ENCODE data around the gene PIH1D1. TPM values are rescaled to one million over a fixed set of nuclear protein-coding genes. Genes with fewer than 3 reads are reported as not detected.
A peak's percentile ranks its signal among the peaks of the same experiment; 100 is the strongest.

The PIH1D1 gene
- total RNA-seq, 2 donors from 2014 or later = 147 to 150 TPM

DNA sequence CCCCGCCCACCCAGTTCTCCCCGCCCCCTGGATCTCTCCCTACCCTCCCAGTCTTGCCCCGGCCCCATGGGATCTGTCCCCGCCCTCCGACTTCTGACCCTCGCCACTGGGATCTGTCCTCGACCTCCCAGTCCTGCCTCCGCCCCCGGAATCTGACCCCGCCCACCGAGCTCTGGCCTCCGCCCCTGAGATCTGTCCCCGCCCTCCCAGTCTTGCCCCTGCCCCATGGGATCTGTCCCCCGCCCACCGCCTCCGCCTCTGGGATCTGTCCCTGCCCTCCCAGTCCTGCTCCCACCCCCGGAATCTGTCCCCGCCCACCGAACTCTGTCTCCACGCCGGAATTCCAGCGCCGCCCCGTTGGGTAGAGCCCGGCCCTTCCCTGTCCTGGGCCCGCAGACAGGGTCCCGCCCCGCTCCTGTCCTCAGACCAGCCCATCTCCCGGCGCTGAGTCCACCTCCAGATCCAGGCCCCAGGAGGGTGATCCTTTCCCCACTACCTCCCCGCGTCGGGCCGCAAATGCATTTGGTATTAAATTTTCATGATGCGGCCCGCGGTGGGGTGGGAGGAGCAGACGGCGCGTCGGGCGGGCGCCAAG lies 8.7 kb downstream of the PIH1D1 start:
- Mint-ChIP-seq H3K36me3 (ENCODE audit: low read depth) (peaks cover 13% of the 10 kb centered on the region), H3K27ac (peak overlapping the region; percentile 91), H3K4me1 (peaks cover 35% of the 10 kb centered on the region), H3K27me3 (peaks cover 44% of the 10 kb centered on the region), H3K4me3 (peak overlapping the region; percentile 85)
- DNase-seq = peak; percentile 32 to 50 (median 47)
- ATAC-seq = peak; percentile 28
- H3K9me3 ChIP-seq (ENCODE audit: control insufficient read depth, low read length, poor library complexity, severe bottlenecking) = no peaks in the 10 kb centered on the region

DNA sequence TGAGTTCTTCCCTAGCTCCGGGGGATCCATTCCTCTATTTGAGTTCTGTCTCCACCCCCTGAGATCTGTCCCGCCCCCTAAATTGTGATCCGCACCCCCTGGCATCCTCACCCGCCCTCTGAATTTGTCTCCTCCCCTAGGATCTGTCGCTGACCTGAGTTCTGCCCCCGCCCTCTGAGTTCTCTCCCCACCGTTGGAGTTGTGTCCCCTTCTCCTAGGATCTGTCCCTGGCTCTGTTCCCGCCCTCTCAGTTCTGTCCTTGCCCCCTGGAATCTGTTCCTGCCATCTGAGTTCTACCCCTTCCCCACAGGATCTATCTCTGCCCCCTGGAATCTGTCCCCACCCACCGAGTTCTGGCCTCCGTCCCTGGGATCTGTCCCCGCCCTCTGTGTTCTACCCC lies 9.3 kb downstream of the PIH1D1 start:
- Mint-ChIP-seq H3K4me1 (peaks cover 39% of the 10 kb centered on the region), H3K27me3 (peaks cover 50% of the 10 kb centered on the region), H3K36me3 (ENCODE audit: low read depth) (peaks cover 14% of the 10 kb centered on the region), H3K27ac (no peak overlapping the region), H3K4me3 (peak overlapping the region; percentile 85)
- no peak for ATAC-seq
- DNase-seq = no peak
- no peaks in the 10 kb centered on the region for H3K9me3 ChIP-seq (ENCODE audit: control insufficient read depth, low read length, poor library complexity, severe bottlenecking)

DNA sequence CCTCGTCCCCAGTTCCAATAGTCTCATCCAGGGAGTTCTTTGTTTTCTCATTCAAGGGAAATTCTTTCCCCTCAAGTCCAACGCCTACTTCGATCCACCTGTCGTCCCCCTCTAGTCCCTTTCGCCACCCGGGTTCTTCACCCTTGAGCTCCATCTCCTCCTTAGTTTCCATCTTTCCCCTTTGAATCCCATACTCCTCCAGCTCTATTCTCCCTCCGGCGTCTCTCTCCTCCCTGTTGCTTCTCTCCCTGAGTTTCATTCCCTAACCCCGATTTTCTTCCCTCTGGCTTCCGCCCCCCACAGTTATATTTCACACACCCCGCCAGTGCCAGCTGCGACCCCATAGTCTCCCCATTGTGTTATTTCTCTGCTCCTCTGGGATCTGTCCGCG lies 9.7 kb downstream of the PIH1D1 start:
- H3K9me3 ChIP-seq (ENCODE audit: control insufficient read depth, low read length, poor library complexity, severe bottlenecking) = no peaks in the 10 kb centered on the region
- H3K36me3 Mint-ChIP-seq (ENCODE audit: low read depth) = peaks cover 14% of the 10 kb centered on the region
- no peak for DNase-seq
- H3K4me3 Mint-ChIP-seq = peak overlapping the region; percentile 85
- no peak overlapping the region for H3K27ac Mint-ChIP-seq
- H3K27me3 Mint-ChIP-seq = peaks cover 54% of the 10 kb centered on the region
- H3K4me1 Mint-ChIP-seq = peaks cover 41% of the 10 kb centered on the region
- no peak for ATAC-seq

DNA sequence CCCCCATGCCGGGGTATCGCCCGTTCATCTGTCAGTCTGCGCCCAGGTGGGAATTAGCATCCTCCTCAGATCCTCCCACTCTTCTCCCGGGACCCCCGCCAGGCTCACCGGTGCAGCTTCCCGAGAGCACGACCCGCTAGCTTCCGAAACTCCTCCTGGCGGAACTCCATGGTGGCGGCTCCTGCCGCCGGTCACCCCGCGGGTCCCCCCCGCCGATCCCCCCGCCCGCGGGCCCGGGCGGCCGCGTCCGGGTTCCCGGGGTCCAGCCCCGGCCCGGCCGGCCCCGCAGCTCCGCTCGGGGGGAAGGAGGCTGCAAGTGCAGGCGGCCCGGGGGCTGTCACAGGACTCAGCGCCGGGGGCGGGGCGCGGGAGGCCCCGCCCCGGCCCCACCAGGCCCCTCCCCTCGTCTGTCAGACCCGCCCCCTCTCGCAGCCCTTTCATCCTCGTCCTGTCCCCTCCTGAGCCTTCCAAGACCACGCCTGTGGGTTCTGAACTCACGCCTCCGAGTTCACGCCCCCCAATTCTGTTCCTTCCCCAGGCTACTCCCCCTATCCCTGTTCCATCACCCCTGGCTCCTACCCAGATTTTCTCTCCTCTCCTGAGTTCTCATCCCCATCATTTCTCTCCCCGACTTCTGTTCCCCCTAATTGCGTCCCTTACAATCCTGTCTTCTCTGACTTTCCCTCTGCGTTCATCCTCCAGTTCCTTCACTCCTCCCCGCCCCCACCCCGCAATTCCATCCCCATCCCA lies 10.2 kb downstream of the PIH1D1 start, which contains the start of gene SLC17A7:
Gene SLC17A7, minus strand, starts transcription at position 318 of the 750 bp plus-strand sequence. Its CDS starts 148 bp downstream, at position 170.
- H3K27ac Mint-ChIP-seq = no peak within 1 kb of the TSS
- no peaks in the 10 kb centered on the region for H3K9me3 ChIP-seq (ENCODE audit: control insufficient read depth, low read length, poor library complexity, severe bottlenecking)
- peaks cover 59% of the 10 kb centered on the region for H3K27me3 Mint-ChIP-seq
- DNase-seq (peak in 2 of 3 donors; percentile 55 to 58), ATAC-seq (no peak)
- peak within 1 kb of the TSS; percentile 85 for H3K4me3 Mint-ChIP-seq
- H3K36me3 Mint-ChIP-seq (ENCODE audit: low read depth) = peaks cover 14% of the 10 kb centered on the region
- H3K4me1 Mint-ChIP-seq = peaks cover 42% of the 10 kb centered on the region

DNA sequence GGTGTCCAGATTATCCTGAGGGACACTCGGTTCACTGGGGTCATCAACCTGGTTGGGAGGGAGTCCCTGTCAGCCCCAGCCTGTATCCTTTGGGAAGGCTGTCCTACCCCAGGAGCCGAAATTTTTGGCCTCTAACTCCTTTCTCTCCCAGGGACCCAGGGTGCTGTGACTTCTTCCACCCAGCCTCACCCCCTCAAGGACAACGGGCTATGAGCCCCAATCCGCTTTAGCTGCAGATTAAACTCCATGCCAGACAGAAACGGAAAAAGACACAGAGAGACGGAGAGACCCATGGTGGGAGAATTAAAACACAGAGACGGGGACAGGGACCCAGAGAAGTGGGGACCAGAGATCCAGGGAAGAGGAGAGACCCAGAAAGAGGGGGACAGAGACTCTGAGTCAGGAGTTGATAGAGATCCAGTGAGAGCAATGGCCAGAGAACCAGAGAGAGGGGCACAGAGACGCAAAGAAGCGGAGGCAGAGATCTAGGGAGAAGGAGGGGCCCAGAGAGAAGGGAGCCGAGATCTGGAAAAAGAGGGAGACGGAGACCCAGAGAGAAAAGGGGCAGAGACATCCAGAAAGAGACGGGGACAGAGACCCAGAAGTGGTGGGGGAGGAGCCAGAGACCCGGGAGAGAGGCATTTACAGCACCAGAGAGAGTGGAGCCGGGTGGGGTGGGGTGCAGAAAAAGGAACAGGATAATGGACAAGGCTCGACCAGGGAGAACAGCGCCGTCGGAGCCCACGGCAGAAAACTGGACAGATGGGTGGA lies 11.0 kb downstream of the PIH1D1 start:
- peaks cover 67% of the 10 kb centered on the region for H3K27me3 Mint-ChIP-seq
- no peak overlapping the region for H3K27ac Mint-ChIP-seq
- peaks cover 14% of the 10 kb centered on the region for H3K36me3 Mint-ChIP-seq (ENCODE audit: low read depth)
- peaks cover 43% of the 10 kb centered on the region for H3K4me1 Mint-ChIP-seq
- H3K9me3 ChIP-seq (ENCODE audit: control insufficient read depth, low read length, poor library complexity, severe bottlenecking) = no peaks in the 10 kb centered on the region
- ATAC-seq (no peak), DNase-seq (no peak)
- H3K4me3 Mint-ChIP-seq = peak overlapping the region; percentile 67

DNA sequence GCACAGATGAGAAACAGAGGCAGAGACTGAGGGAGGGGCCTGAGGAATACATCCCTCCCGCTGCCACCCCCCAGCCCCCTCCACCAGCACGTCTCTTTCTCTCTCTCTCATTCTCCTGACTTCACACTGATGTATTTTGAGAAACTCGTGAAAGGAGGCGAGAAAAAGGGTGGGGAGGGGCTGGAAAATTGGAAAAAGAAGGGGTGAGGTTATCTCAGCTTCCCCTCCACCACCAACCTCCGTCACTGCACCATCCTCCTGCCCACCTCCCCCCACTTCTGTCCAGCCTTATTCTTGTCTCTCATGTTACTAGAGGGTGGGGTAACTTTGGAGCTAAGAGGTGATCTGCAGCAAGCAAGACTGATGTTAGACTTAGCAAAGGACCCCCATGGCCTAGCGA lies 11.8 kb downstream of the PIH1D1 start:
- DNase-seq (no peak), ATAC-seq (no peak)
- peaks cover 17% of the 10 kb centered on the region for H3K36me3 Mint-ChIP-seq (ENCODE audit: low read depth)
- peaks cover 45% of the 10 kb centered on the region for H3K4me1 Mint-ChIP-seq
- peaks cover 75% of the 10 kb centered on the region for H3K27me3 Mint-ChIP-seq
- no peaks in the 10 kb centered on the region for H3K9me3 ChIP-seq (ENCODE audit: control insufficient read depth, low read length, poor library complexity, severe bottlenecking)
- no peak overlapping the region for H3K27ac Mint-ChIP-seq
- no peak overlapping the region for H3K4me3 Mint-ChIP-seq

DNA sequence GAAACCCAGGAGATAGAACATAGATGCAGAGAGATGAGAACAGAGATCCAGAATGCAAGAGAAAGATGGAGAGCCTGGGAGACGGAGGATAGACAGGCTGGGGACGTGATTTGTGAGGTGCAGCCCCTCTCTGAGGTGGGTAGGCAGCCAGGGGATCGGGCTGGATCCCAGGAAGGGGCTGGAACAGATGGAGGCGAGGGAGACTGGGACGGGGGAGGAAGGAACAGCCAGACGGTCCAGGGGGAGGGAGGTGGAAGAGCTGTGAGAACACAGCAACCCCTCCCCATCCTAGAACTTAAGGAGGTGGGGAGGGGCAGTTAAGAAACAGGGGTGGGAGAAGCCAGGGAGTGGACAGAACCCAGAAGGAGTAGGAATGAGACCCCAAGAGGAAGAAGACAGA lies 13.4 kb downstream of the PIH1D1 start:
- ATAC-seq (no peak), DNase-seq (no peak)
- peaks cover 84% of the 10 kb centered on the region for H3K27me3 Mint-ChIP-seq
- no peak overlapping the region for H3K27ac Mint-ChIP-seq
- peaks cover 17% of the 10 kb centered on the region for H3K36me3 Mint-ChIP-seq (ENCODE audit: low read depth)
- peaks cover 41% of the 10 kb centered on the region for H3K4me1 Mint-ChIP-seq
- H3K9me3 ChIP-seq (ENCODE audit: control insufficient read depth, low read length, poor library complexity, severe bottlenecking) = no peaks in the 10 kb centered on the region
- no peak overlapping the region for H3K4me3 Mint-ChIP-seq

DNA sequence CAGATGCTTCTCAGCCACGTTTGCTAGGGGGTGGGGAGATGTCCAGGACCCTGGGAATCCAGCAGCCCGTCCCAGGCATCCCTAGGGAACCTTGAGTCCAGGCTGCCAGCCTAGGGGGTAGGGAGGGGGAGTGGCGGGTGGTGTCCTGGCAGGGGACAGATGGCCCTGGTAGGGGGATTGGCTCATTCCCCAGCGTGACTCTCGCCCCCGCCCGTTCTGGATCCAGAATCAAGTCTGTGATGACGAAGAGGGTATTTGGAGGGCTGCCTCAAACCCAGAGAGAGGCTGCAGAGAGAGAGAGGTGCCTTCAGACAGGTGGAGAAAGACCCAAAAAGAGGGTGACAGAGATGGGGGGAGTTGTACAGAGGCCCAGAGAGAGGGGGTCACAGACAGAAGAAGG lies 14.4 kb downstream of the PIH1D1 start:
- peaks cover 18% of the 10 kb centered on the region for H3K36me3 Mint-ChIP-seq (ENCODE audit: low read depth)
- ATAC-seq = no peak

DNA sequence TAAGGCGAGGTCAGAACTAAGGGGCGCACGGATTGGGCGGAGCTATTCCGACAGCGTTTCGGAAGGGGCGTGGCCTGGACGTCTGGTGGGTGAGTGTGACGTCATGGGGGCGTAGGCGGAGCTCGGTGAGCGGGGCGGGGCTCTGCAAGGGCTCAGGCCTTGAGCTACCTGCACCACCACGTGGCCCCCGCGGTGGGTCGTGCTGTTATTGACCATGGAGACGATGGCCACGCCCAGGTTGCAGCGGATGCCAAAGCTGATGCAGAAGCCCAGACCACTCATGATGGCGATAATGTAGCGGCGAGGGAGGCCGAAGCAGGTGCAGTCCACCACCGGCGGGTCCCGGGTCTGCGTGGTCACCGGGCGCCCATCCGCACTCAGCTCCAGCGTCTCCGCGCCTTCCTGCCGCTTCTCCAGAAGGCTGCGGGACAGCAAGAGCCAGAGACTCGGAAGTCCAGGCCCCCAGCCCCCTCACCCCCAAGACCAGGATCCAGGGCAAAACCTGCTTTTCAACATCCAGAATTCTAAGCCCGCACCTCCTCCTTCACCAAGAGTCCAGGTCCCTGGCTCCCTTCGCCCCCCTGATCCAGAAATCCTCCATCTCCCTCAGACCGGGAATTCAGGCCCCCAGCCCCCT lies 15.1 kb downstream of the PIH1D1 start:
- peak overlapping the region; percentile 2 for H3K27ac Mint-ChIP-seq
- H3K9me3 ChIP-seq (ENCODE audit: control insufficient read depth, low read length, poor library complexity, severe bottlenecking) = no peaks in the 10 kb centered on the region
- peaks cover 16% of the 10 kb centered on the region for H3K36me3 Mint-ChIP-seq (ENCODE audit: low read depth)
- DNase-seq (peak; percentile 31 to 48 (median 39)), ATAC-seq (peak; percentile 51)
- peaks cover 84% of the 10 kb centered on the region for H3K27me3 Mint-ChIP-seq
- H3K4me3 Mint-ChIP-seq = peak overlapping the region; percentile 44
- peaks cover 39% of the 10 kb centered on the region for H3K4me1 Mint-ChIP-seq

More for the DNA sequence above, 14.4 kb downstream of the PIH1D1 start:
- H3K9me3 ChIP-seq (ENCODE audit: control insufficient read depth, low read length, poor library complexity, severe bottlenecking) = no peaks in the 10 kb centered on the region
- DNase-seq = no peak
- Mint-ChIP-seq H3K27me3 (peaks cover 88% of the 10 kb centered on the region), H3K27ac (no peak overlapping the region), H3K4me1 (peaks cover 43% of the 10 kb centered on the region), H3K4me3 (peak overlapping the region; percentile 44)

DNA sequence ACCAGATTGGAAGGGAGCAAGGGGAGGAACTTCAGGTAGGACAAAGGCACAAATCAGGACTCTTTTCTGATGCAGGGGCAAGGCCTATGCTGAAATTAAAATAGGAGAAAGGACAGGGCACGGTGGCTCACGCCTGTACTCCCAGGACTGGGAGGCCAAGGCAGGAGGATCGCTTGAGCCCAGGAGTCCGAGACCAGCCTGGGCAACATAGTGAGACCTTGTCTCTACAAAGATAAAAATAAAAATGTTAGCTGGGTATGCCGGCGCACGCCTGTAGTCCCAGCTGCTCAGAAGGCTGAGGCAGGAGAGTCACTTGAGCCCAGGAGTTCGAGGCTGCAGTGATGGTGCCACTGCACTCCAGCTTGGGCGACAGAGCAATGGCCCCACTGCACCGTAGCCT lies 15.9 kb downstream of the PIH1D1 start:
- ATAC-seq (no peak), DNase-seq (no peak)
- no peaks in the 10 kb centered on the region for H3K9me3 ChIP-seq (ENCODE audit: control insufficient read depth, low read length, poor library complexity, severe bottlenecking)
- Mint-ChIP-seq H3K27ac (peak overlapping the region; percentile 2), H3K4me3 (peak overlapping the region; percentile 16), H3K4me1 (peaks cover 37% of the 10 kb centered on the region), H3K27me3 (peaks cover 84% of the 10 kb centered on the region), H3K36me3 (ENCODE audit: low read depth) (peaks cover 16% of the 10 kb centered on the region)

DNA sequence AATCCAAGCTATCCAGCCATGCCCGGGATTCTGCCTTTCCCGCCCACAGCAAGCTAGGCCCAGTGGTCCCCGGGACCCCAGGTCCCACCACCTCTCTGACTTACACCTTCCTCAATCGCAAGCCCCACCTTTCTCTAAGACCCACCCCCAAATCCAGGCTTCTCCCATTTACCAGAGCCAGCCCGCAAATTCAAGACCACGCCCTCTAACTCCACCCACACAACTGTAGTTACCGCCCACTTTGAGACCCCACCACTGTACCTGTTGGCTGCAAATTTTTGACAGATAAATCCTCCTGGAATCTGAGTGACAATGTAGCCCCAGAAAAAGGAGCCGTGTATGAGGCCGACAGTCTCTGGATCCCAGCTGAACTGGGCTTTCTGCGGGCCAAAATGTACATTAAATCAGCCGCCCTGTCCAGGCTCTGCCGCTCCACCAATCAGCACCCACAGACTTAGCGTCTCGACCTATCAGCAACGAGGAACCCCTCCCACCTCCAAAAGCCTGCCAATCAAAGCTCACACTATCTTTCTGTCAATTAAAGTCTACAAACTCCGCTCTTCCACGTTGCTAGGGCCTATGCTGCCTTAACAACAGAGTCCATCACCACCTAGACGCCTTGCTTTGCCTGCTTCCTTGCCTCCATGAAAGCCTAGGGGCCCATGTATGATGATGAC lies 16.6 kb downstream of the PIH1D1 start:
- Mint-ChIP-seq H3K4me3 (no peak overlapping the region), H3K4me1 (peaks cover 37% of the 10 kb centered on the region), H3K36me3 (ENCODE audit: low read depth) (peaks cover 16% of the 10 kb centered on the region), H3K27me3 (peaks cover 84% of the 10 kb centered on the region), H3K27ac (no peak overlapping the region)
- DNase-seq (no peak), ATAC-seq (no peak)
- no peaks in the 10 kb centered on the region for H3K9me3 ChIP-seq (ENCODE audit: control insufficient read depth, low read length, poor library complexity, severe bottlenecking)

DNA sequence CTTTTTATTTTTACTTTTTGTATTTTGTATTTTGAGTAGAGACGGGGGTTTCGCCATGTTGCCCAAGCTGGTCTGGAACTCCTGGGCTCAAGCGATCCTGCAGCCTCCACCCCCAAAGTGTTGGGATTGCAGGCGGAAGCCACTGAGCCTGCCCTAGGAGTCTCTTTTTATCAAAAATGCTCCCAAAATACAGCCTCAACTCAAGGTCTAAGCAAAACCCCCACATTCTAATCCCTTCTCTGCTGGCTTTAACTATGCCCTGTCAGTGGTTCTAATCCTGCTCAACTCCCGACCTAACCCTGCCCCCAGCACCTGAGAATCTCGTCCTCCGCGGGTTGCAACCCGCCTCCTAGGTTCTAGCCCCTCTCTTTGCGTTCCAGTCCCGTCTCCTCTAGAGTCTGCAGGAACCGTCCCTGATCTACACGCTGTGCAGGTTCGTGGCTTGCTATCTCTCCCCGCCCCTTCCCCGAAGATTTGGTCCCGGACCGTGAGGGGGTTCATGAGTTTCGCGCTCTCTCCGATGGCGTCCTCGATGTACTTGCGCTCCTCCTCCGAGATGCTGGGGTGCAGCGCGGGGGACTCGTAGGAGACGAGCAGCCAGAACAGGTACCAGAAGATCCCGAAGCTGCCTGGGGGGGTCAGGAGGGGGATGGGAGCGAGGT lies 18.2 kb downstream of the PIH1D1 start:
- Mint-ChIP-seq H3K4me1 (peaks cover 43% of the 10 kb centered on the region), H3K27ac (peak overlapping the region; percentile 39), H3K4me3 (peak overlapping the region; percentile 28), H3K27me3 (peaks cover 82% of the 10 kb centered on the region), H3K36me3 (ENCODE audit: low read depth) (peaks cover 17% of the 10 kb centered on the region)
- no peaks in the 10 kb centered on the region for H3K9me3 ChIP-seq (ENCODE audit: control insufficient read depth, low read length, poor library complexity, severe bottlenecking)
- DNase-seq = no peak
- ATAC-seq = no peak
